ENCODE data around the gene VASH2.
"Not testable (repeated sequence)": the region's sequence is repeated elsewhere in the genome, so short reads cannot be mapped to it uniquely, and the experiment has no call there.

VASH2 gene

GRCh38 chr1:212959266-212960220, 9.2 kb downstream of the VASH2 start:
- DNase-seq = no peak

GRCh38 chr1:212960932-212961331, 10.6 kb downstream of the VASH2 start:
- DNase-seq = no peak

- DNase-seq = no peak
These were observed 12.2 kb downstream of the VASH2 start for GRCh38 chr1:212962509-212962908.

- DNase-seq = no peak
These were observed 13.8 kb downstream of the VASH2 start for GRCh38 chr1:212964102-212964501.

- not testable (repeated sequence) for DNase-seq
These were observed 14.7 kb downstream of the VASH2 start for GRCh38 chr1:212964993-212965392.

- no peak for DNase-seq
These were observed 16.3 kb downstream of the VASH2 start for GRCh38 chr1:212966616-212967015.

- peak; percentile 78 for DNase-seq
These were observed 17.5 kb downstream of the VASH2 start for GRCh38 chr1:212967801-212968200.

- DNase-seq = no peak
These were observed 18.1 kb downstream of the VASH2 start for GRCh38 chr1:212968368-212968863.

- no peak for DNase-seq
These were observed 19.7 kb downstream of the VASH2 start for GRCh38 chr1:212970085-212970484.

GRCh38 chr1:212971312-212971711, 21.0 kb downstream of the VASH2 start:
- DNase-seq = no peak

- no peak for DNase-seq
These were observed 23.1 kb downstream of the VASH2 start for GRCh38 chr1:212973426-212973825.

- DNase-seq = no peak
These were observed 23.6 kb downstream of the VASH2 start for GRCh38 chr1:212973899-212974298.

GRCh38 chr1:212974711-212975110, 24.4 kb downstream of the VASH2 start:
- DNase-seq = no peak

GRCh38 chr1:212975111-212975918, 25.0 kb downstream of the VASH2 start:
- DNase-seq = peak; percentile 48

- DNase-seq = no peak
These were observed 26.2 kb downstream of the VASH2 start for GRCh38 chr1:212976586-212976985.

- no peak for DNase-seq
These were observed 27.7 kb downstream of the VASH2 start for GRCh38 chr1:212977781-212978645.

- no peak for DNase-seq
These were observed 29.2 kb downstream of the VASH2 start for GRCh38 chr1:212979340-212980122.

GRCh38 chr1:212980123-212980785, 29.9 kb downstream of the VASH2 start:
- no peak for DNase-seq

- DNase-seq = no peak
These were observed 30.7 kb downstream of the VASH2 start for GRCh38 chr1:212981025-212981495.

- no peak for DNase-seq
These were observed 31.4 kb downstream of the VASH2 start for GRCh38 chr1:212981571-212982328.
